Eye (tissue), 1 donor: Measurements from ENCODE around the gene KIT.

ENCODE experiments used
- DNase-seq: peaks from one replicate; pipeline ENCODE4 v3.0.0-alpha.2; 2015

The KIT gene

DNA sequence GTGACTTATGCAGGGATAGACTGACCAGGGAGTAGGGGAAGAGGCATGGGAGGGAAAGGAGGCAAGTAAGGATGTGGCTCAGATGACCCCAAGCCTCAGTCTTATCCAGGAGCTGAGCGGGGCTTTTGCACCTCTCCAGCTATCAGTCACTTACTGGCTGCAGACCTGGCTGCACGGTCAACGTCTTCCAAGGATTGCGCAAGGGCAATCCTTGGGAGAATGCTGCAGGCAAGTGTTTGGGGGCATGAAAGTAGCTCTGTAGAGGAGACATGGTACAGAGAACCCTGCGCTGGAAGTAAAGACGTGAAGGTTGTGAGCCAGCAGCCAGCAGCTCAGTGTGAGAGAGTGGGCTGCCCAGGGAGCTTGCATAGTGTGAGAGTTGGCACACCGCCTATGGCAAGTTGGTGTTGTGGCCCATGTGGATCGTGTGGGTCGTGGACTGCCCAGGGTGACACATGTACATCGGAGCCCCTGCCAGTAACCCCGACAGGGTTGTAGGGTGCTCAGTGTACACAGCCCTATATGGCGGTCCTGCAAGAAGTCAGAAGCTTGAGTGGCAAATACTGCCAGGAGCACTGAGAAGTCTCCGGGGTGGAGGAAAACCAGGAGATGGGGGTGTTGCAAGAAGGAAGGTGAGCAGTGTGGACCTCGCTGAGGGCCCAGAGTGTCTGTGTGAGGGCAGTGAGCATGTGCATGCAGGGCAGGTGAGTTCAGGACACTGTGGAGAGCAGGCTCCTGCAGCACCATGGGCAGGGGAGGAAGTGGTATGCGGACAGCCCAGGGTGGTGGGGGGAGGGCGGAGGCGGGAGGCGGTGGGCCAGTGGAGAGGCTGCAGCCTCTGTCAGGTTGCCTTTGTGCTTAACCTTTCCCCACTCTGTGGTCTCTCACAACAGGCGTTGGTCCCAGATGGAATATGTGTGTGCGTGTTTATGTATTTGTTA, 50.9 kb downstream of the KIT start:
- DNase-seq = no peak

DNA sequence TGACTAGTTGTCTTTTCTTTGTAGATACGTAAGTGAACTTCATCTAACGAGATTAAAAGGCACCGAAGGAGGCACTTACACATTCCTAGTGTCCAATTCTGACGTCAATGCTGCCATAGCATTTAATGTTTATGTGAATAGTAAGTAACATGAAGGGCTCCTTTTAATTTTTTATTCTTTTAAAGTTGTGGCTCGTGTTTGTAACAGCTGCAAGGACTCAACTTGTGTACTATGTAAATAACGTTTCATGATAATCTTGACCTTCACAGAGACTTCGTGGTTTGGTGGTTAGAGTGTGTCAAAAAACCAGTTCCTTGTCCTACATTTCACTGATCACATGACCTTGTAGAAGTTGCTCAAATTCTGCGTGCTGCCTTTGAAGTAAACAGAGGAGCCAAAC, 51.6 kb downstream of the KIT start:
- DNase-seq = no peak

DNA sequence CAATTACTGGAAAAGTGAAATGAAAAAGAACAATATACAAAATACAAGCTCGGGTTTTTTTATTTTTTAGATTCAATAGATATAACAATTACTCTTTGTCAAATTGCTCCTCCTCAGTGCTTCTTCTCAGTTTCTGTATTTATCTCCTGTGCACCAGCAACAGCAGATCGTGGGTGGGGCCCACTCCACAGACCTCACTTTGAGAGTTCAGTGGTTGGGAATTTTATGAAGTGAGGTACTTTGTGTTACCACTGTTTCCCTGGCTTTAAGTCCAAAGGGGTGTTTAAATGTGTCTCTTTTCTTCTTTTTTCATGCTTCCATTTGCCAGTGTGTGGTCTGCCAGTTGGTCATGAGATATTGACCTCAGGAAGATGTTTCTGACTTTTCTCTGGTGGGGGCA, 54.4 kb downstream of the KIT start:
- no peak for DNase-seq

- no peak for DNase-seq
Measured at GRCh38 chr4:54714631-54715030, 56.9 kb downstream of the KIT start.

- no peak for DNase-seq
Measured at GRCh38 chr4:54716478-54717065, 58.8 kb downstream of the KIT start.

GRCh38 chr4:54717694-54718093, 59.9 kb downstream of the KIT start:
- DNase-seq = no peak

- no peak for DNase-seq
Measured at GRCh38 chr4:54719378-54719777, 61.6 kb downstream of the KIT start.

DNA sequence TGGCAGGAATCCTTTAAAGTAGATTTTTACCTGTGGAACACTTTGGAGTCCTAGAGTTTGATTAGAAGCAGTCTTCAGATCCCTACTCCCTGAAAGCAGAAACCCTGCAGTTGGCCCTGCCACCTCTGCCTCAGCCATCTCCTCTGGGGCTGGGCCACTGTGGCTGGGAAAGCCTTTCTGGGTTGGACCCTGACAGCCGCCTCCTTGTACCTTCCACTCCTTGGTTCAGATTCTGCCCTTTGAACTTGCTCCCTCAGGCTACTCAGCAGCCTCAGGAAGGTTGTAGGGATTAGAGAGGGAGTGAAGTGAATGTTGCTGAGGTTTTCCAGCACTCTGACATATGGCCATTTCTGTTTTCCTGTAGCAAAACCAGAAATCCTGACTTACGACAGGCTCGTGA, 65.5 kb downstream of the KIT start:
- no peak for DNase-seq

GRCh38 chr4:54723820-54724219, 66.1 kb downstream of the KIT start:
- DNase-seq = no peak

GRCh38 chr4:54726907-54727306, 69.2 kb downstream of the KIT start:
- no peak for DNase-seq

- DNase-seq = no peak
Measured at GRCh38 chr4:54727346-54727745, 69.6 kb downstream of the KIT start.

GRCh38 chr4:54728368-54728767, 70.6 kb downstream of the KIT start:
- DNase-seq = no peak

DNA sequence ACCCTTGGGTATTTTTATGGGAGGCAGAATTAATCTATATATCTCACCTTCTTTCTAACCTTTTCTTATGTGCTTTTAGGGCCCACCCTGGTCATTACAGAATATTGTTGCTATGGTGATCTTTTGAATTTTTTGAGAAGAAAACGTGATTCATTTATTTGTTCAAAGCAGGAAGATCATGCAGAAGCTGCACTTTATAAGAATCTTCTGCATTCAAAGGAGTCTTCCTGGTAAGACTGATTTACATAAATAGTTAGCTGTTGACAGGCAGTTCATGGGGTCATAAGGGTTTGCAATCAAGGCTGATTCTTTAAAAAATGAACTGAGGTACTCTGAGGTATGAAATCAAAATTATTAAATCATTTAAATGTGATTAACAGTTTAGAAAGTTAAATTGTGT, 71.5 kb downstream of the KIT start:
- no peak for DNase-seq

DNA sequence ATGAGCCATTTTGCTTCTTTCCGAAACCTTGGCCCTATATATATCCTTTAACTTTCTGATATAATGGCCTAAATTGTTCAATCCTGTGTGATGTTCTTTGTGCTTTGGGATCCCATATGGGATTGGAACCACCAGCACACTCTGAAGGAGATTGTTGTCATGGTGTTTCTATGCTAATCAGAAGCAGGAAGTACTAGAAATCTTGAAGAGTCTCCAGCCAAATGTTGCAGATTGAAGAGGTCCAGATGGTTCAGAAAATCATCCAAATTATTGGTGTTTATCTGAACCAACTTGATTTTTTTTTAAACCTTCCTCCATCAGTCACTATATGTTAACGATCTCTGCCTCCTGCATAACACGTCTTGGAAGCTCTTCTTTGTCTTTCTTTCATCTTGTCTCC, 72.8 kb downstream of the KIT start:
- DNase-seq = no peak

DNA sequence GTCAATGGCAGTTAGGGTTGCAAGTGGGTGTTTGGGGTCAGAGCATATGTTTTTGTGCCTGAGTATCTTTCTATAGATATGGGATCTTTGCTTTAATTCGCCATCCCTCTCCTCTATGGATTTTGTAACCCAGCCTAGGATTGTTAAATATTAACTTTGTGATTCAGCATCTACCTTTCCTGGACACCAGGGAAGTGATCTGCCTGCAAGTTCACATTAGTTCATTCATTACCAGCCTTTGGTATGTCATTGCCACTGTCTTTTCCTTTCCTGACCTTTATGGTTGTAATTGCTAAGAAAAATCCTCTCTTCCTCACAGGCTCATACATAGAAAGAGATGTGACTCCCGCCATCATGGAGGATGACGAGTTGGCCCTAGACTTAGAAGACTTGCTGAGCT, 73.8 kb downstream of the KIT start:
- DNase-seq = no peak

- no peak for DNase-seq
Measured at GRCh38 chr4:54731976-54732375, 74.2 kb downstream of the KIT start.

GRCh38 chr4:54737421-54737820, 79.7 kb downstream of the KIT start:
- no peak for DNase-seq

DNA sequence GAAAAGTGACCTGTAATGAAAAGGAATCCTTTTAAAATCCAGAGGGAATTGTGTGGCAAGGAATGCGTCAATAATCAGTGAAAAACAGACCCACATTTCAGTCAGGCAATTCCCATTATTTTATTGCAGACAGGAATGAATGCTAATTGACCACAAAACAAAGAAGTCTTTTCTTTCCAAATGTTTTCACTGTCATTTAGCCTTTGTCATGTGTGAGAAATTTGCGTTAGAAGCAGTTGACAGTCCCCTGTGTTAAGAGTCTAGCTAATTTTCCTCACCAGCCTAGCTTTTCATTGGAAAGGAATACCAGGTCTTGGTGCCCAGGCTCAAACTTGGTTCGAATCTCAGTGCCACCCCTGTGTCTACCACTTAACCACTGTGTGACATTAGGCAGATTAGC, 83.4 kb downstream of the KIT start:
- DNase-seq = peak; percentile 12

- no peak for DNase-seq
Measured at GRCh38 chr4:54742636-54743399, 85.1 kb downstream of the KIT start.

DNA sequence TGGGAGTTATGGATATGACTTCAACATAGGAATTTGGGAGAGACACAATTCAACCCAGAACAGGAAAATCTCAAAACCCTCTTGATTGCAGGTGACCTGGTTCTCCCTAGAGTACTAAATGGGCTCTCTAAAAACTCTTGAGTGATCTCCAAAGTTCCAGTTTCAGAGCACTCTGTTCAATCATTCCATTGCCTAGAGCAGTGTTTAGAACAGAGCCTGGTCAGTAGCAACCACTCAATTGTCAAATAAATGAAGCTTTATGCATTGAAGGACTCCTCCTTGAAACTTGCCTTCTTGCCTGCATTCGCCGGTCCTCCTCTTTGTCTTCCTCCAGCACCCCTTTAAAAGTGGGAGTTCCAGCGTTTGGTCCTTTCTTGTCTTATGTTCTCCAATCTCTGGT, 85.8 kb downstream of the KIT start:
- DNase-seq = no peak

GRCh38 chr4:54744487-54744886, 86.7 kb downstream of the KIT start:
- DNase-seq = no peak

DNA sequence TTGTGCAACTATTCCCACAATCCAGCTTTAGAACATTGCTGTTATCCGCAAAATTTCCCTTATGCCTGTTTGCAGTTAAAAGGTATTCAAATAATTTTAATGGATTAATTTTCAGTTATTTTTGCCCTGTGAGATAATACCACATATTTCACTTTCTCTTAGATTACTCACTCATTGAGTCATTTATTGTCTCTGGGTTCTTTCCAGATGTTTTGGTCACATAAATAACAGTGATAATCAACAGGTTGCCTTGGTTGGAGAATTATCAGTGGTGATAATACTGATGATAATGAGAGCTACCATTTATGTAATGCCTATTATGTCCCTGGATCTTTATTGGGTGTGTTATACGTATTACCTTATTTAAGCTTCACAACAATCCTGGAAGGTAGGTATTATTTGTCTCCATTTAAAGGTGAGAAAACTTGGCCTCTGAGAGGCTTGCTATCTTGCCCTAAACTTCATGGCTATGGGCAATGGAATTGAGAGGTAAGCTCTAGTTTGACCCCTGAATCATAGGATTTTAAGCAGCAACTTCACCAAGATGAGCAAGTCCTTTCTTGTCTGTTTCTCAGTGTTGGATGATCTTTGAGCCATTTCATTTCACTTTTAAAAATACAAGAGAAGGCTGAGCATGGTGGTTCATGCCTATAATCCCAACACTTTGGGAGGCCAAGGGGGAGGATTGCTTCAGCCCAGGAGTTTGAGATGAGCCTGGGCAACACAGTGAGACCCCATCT, 87.4 kb downstream of the KIT start:
- no peak for DNase-seq

DNA sequence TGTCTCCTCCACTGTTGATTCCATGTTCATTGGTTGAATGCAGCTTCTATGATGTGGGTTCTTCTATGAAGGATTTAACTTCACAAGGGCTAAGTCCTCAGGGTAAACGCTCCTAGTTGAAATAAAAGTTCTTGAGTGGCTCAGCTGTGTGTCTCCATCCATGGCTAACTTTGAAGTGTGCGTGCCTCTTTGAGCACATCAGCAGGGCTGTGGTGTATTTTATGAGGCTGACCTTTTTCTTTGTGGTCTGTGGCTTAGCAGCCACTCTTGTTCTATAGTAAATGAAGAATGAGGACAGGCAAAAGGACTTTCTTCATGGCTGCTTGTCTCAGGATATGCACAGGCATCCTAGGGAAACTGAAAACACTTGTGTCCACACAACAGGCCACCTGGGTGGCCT, 88.5 kb downstream of the KIT start:
- no peak for DNase-seq
